GM12875 (cell line): ENCODE measurements around the gene PKP4.

Experiments
- H3K4me3 ChIP-seq: one replicate; pipeline ENCODE4 v1.5.1; 2011; ENCODE audit warnings: low read depth, low read length, control low read depth
- CTCF ChIP-seq: IDR thresholded peaks from 2 replicates; pipeline ENCODE4 v1.5.1; 2011; ENCODE audit warnings: low read depth, mild to moderate bottlenecking, control low read depth, inconsistent platforms, low read length, moderate library complexity, borderline replicate concordance; ENCODE audit not compliant: insufficient read depth

The PKP4 gene

GRCh38 chr2:158456309-158457066 is at the start of gene PKP4, which contains the start of gene CCDC148:
Gene PKP4, plus strand, starts transcription at chr2:158456952. Its CDS starts 76,233 bp downstream, at chr2:158533185.
Gene CCDC148, minus strand, starts transcription at chr2:158456753. Its CDS starts 314 bp downstream, at chr2:158456439.
- peak within 1 kb of the TSS; percentile 88 for H3K4me3 ChIP-seq
- no peak for TF ChIP-seq CTCF

GRCh38 chr2:158407031-158407430 is 49.7 kb upstream of the PKP4 start:
- no peak for TF ChIP-seq CTCF

GRCh38 chr2:158410132-158410531 is 46.6 kb upstream of the PKP4 start:
- TF ChIP-seq CTCF, result no peak
- no peak overlapping the region for H3K4me3 ChIP-seq

More at GRCh38 chr2:158407031-158407430, 49.7 kb upstream of the PKP4 start:
- H3K4me3 ChIP-seq, result no peak overlapping the region

GRCh38 chr2:158411748-158412147 is 45.0 kb upstream of the PKP4 start:
- H3K4me3 ChIP-seq, result no peak overlapping the region
- TF ChIP-seq CTCF, result no peak

GRCh38 chr2:158412206-158412605 is 44.5 kb upstream of the PKP4 start:
- no peak overlapping the region for H3K4me3 ChIP-seq
- no peak for TF ChIP-seq CTCF

- no peak for TF ChIP-seq CTCF
- no peak overlapping the region for H3K4me3 ChIP-seq
Measured at GRCh38 chr2:158413581-158413980, 43.2 kb upstream of the PKP4 start.

GRCh38 chr2:158414538-158414937 is 42.2 kb upstream of the PKP4 start:
- no peak for TF ChIP-seq CTCF
- H3K4me3 ChIP-seq, result no peak overlapping the region
